Measurements from ENCODE around the gene MARK2.
A peak's percentile ranks its signal among the peaks of the same experiment; 100 is the strongest.

MARK2 gene

GRCh38 chr11:63831326-63831725, 7.6 kb upstream of the MARK2 start:
- DNase-seq, result no peak

- peak in 1 of 5 experiments; percentile 48 for DNase-seq
Measured at GRCh38 chr11:63832336-63832735, 6.6 kb upstream of the MARK2 start.

- no peak for DNase-seq
Measured at GRCh38 chr11:63833048-63833447, 5.9 kb upstream of the MARK2 start.

GRCh38 chr11:63834535-63835157, 4.3 kb upstream of the MARK2 start:
- DNase-seq, result no peak

GRCh38 chr11:63835158-63835545, 3.8 kb upstream of the MARK2 start:
- DNase-seq, result no peak

GRCh38 chr11:63837027-63837688, 1.8 kb upstream of the MARK2 start:
- DNase-seq, result peak in 4 of 5 experiments; percentile 57 to 77 (median 63)

- DNase-seq, result no peak
Measured at GRCh38 chr11:63837739-63838138, 1.2 kb upstream of the MARK2 start.

- no peak for DNase-seq
Measured at GRCh38 chr11:63838150-63838677, 696 bp upstream of the MARK2 start.

GRCh38 chr11:63839508-63840355, 822 bp downstream of the MARK2 start:
- peak in 2 of 5 experiments; percentile 20 to 39 for DNase-seq

GRCh38 chr11:63840356-63841060, 1.6 kb downstream of the MARK2 start:
- peak in 1 of 5 experiments; percentile 26 for DNase-seq

GRCh38 chr11:63841554-63841953, 2.6 kb downstream of the MARK2 start:
- no peak for DNase-seq

GRCh38 chr11:63843041-63843440, 4.1 kb downstream of the MARK2 start:
- DNase-seq, result no peak

GRCh38 chr11:63844836-63845235, 5.9 kb downstream of the MARK2 start:
- DNase-seq, result no peak

GRCh38 chr11:63845303-63845702, 6.4 kb downstream of the MARK2 start:
- DNase-seq, result no peak

GRCh38 chr11:63845911-63846310, 7.0 kb downstream of the MARK2 start:
- DNase-seq, result no peak

GRCh38 chr11:63846897-63847296, 8.0 kb downstream of the MARK2 start:
- no peak for DNase-seq

GRCh38 chr11:63847363-63847762, 8.5 kb downstream of the MARK2 start:
- DNase-seq, result no peak

GRCh38 chr11:63849691-63850090, 10.8 kb downstream of the MARK2 start:
- no peak for DNase-seq

- no peak for DNase-seq
Measured at GRCh38 chr11:63850920-63851319, 12.0 kb downstream of the MARK2 start.

GRCh38 chr11:63851364-63851763, 12.5 kb downstream of the MARK2 start:
- peak in 1 of 5 experiments; percentile 43 for DNase-seq

GRCh38 chr11:63853476-63853875, 14.6 kb downstream of the MARK2 start:
- DNase-seq, result no peak

- DNase-seq, result no peak
Measured at GRCh38 chr11:63854696-63855095, 15.8 kb downstream of the MARK2 start.

- DNase-seq, result peak in 2 of 5 experiments; percentile 19 to 50
Measured at GRCh38 chr11:63855975-63856374, 17.1 kb downstream of the MARK2 start.
